Measurements from ENCODE around the gene ABCG1. TPM values are rescaled to one million over a fixed set of nuclear protein-coding genes. Genes with fewer than 3 reads are reported as not detected.

ABCG1 gene
- total and polyA plus RNA-seq, 3 experiments from 2014 or later: 3.7 to 15.7 (median 3.8) TPM

- no peaks in the 10 kb centered on the region for H3K36me3 Mint-ChIP-seq
- no peaks in the 10 kb centered on the region for H3K9me3 ChIP-seq (ENCODE audit: low read length)
- H3K4me3 ChIP-seq (ENCODE audit: low read length): no peak overlapping the region
- peaks cover 0 to 7% (median 3%) of the 10 kb centered on the region in 3 donors for H3K4me1 Mint-ChIP-seq
- no peak overlapping the region for H3K27ac ChIP-seq (ENCODE audit: low read depth, low read length)
- no peak for DNase-seq
- ChIA-PET CTCF (interaction anchor here (1.8 kb wide), 1 partner anchor 141 kb away, joined by 7 read pairs; no protein-coding TSS in a partner anchor), POLR2A (no interaction called here)
- no peaks in the 10 kb centered on the region for H3K36me3 ChIP-seq (ENCODE audit: insufficient read depth, low read length)
- no peaks in the 10 kb centered on the region for H3K9me3 Mint-ChIP-seq
- H3K27me3 ChIP-seq (ENCODE audit: insufficient read depth, low read length, poor library complexity, severe bottlenecking): no peaks in the 10 kb centered on the region
- H3K4me3 Mint-ChIP-seq: no peak overlapping the region
- peaks cover 11 to 22% of the 10 kb centered on the region in 2 donors for H3K27me3 Mint-ChIP-seq
- peaks cover 5% of the 10 kb centered on the region for H3K4me1 ChIP-seq (ENCODE audit: insufficient read depth, low read length)
- no peak overlapping the region for H3K27ac Mint-ChIP-seq
These were observed 89.4 kb downstream of the ABCG1 start for GRCh38 chr21:42308161-42308913.

GRCh38 chr21:42308914-42309752 lies 90.2 kb downstream of the ABCG1 start:
- no peaks in the 10 kb centered on the region for H3K27me3 ChIP-seq (ENCODE audit: insufficient read depth, low read length, poor library complexity, severe bottlenecking)
- Mint-ChIP-seq H3K4me3 (no peak overlapping the region), H3K9me3 (no peaks in the 10 kb centered on the region), H3K27me3 (peaks cover 11 to 22% of the 10 kb centered on the region in 2 donors), H3K36me3 (no peaks in the 10 kb centered on the region), H3K4me1 (peaks cover 0 to 7% (median 3%) of the 10 kb centered on the region in 3 donors), H3K27ac (peak overlapping the region in 1 of 8 donors; percentile 54)
- no peak overlapping the region for H3K4me3 ChIP-seq (ENCODE audit: low read length)
- H3K9me3 ChIP-seq (ENCODE audit: low read length): no peaks in the 10 kb centered on the region
- H3K4me1 ChIP-seq (ENCODE audit: insufficient read depth, low read length): peaks cover 5% of the 10 kb centered on the region
- ChIA-PET POLR2A (no interaction called here), CTCF (interaction anchor here (1.0 to 1.8 kb wide), 5 partner anchors 95 to 508 kb away, joined by 3 to 7 read pairs (median 4); partner anchors contain the start of gene UBASH3A)
- H3K36me3 ChIP-seq (ENCODE audit: insufficient read depth, low read length): no peaks in the 10 kb centered on the region
- no peak overlapping the region for H3K27ac ChIP-seq (ENCODE audit: low read depth, low read length)
- DNase-seq: no peak

DNA sequence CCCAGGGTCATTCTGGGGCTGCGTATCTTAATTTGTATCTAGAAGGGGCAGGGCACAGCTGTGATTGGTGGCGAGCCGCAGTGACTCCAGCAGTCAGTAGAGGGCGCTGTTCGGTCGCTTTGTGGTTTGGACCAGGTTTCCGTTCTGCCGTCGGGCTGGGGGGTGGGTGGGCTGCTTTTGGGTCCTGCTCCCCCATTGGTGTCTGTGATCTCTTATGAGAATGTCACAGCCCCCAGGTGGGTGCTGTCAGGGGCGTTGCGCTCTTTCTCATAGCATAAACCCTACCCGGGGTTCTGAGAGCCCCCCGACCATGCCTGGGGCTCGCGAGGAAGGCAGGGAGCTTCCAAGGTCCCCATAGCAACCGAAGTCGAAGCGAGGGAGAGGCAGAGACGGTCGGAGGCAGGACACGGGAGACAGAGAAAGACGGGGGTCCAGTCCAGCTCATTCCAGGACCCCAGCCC lies 90.8 kb downstream of the ABCG1 start:
- peaks cover 5% of the 10 kb centered on the region for H3K4me1 ChIP-seq (ENCODE audit: insufficient read depth, low read length)
- no peaks in the 10 kb centered on the region for H3K9me3 Mint-ChIP-seq
- ChIA-PET CTCF (interaction anchor here (1.0 to 1.8 kb wide), 6 partner anchors 8 to 508 kb away, joined by 3 to 7 read pairs (median 4); partner anchors contain the start of gene UBASH3A), POLR2A (no interaction called here)
- H3K4me3 ChIP-seq (ENCODE audit: low read length): no peak overlapping the region
- H3K4me3 Mint-ChIP-seq: no peak overlapping the region
- no peaks in the 10 kb centered on the region for H3K9me3 ChIP-seq (ENCODE audit: low read length)
- no peak overlapping the region for H3K27ac ChIP-seq (ENCODE audit: low read depth, low read length)
- peaks cover 0 to 7% (median 3%) of the 10 kb centered on the region in 3 donors for H3K4me1 Mint-ChIP-seq
- no peaks in the 10 kb centered on the region for H3K36me3 Mint-ChIP-seq
- H3K27me3 ChIP-seq (ENCODE audit: insufficient read depth, low read length, poor library complexity, severe bottlenecking): no peaks in the 10 kb centered on the region
- H3K27me3 Mint-ChIP-seq: peaks cover 11 to 22% of the 10 kb centered on the region in 2 donors
- no peaks in the 10 kb centered on the region for H3K36me3 ChIP-seq (ENCODE audit: insufficient read depth, low read length)
- peak; percentile 45 to 77 (median 55) for DNase-seq
- H3K27ac Mint-ChIP-seq: peak overlapping the region in 1 of 8 donors; percentile 54

GRCh38 chr21:42310411-42311001 lies 91.6 kb downstream of the ABCG1 start:
- CTCF ChIA-PET: interaction anchor here (0.9 to 1.8 kb wide), 8 partner anchors 8 to 507 kb away, joined by 3 to 7 read pairs (median 4); partner anchors contain the start of gene UBASH3A
- peak overlapping the region in 1 of 8 donors; percentile 32 for H3K27ac Mint-ChIP-seq

GRCh38 chr21:42311160-42311559 lies 92.2 kb downstream of the ABCG1 start:
- H3K4me3 Mint-ChIP-seq: no peak overlapping the region
- POLR2A ChIA-PET: no interaction called here
- CTCF ChIA-PET: interaction anchor here (0.9 to 1.4 kb wide), 5 partner anchors 7 to 139 kb away, joined by 3 to 5 read pairs (median 3); no protein-coding TSS in a partner anchor
- peaks cover 11 to 19% of the 10 kb centered on the region in 2 donors for H3K27me3 Mint-ChIP-seq
- no peaks in the 10 kb centered on the region for H3K36me3 Mint-ChIP-seq
- no peaks in the 10 kb centered on the region for H3K9me3 Mint-ChIP-seq
- DNase-seq: no peak
- Histone ChIP-seq H3K4me1 (ENCODE audit: insufficient read depth, low read length) (peaks cover 5% of the 10 kb centered on the region), H3K36me3 (ENCODE audit: insufficient read depth, low read length) (no peaks in the 10 kb centered on the region), H3K27ac (ENCODE audit: low read depth, low read length) (no peak overlapping the region), H3K4me3 (ENCODE audit: low read length) (no peak overlapping the region), H3K27me3 (ENCODE audit: insufficient read depth, low read length, poor library complexity, severe bottlenecking) (no peaks in the 10 kb centered on the region), H3K9me3 (ENCODE audit: low read length) (no peaks in the 10 kb centered on the region)
- no peak overlapping the region for H3K27ac Mint-ChIP-seq
- H3K4me1 Mint-ChIP-seq: peaks cover 0 to 7% (median 3%) of the 10 kb centered on the region in 3 donors

More at GRCh38 chr21:42310411-42311001, 91.6 kb downstream of the ABCG1 start:
- H3K36me3 Mint-ChIP-seq: no peaks in the 10 kb centered on the region
- no peaks in the 10 kb centered on the region for H3K9me3 Mint-ChIP-seq
- Histone ChIP-seq H3K4me3 (ENCODE audit: low read length) (no peak overlapping the region), H3K4me1 (ENCODE audit: insufficient read depth, low read length) (peaks cover 5% of the 10 kb centered on the region), H3K27ac (ENCODE audit: low read depth, low read length) (no peak overlapping the region), H3K9me3 (ENCODE audit: low read length) (no peaks in the 10 kb centered on the region), H3K27me3 (ENCODE audit: insufficient read depth, low read length, poor library complexity, severe bottlenecking) (no peaks in the 10 kb centered on the region), H3K36me3 (ENCODE audit: insufficient read depth, low read length) (no peaks in the 10 kb centered on the region)
- peaks cover 0 to 7% (median 3%) of the 10 kb centered on the region in 3 donors for H3K4me1 Mint-ChIP-seq
- POLR2A ChIA-PET: no interaction called here
- DNase-seq: no peak
- H3K4me3 Mint-ChIP-seq: no peak overlapping the region
- H3K27me3 Mint-ChIP-seq: peaks cover 11 to 21% of the 10 kb centered on the region in 2 donors

DNA sequence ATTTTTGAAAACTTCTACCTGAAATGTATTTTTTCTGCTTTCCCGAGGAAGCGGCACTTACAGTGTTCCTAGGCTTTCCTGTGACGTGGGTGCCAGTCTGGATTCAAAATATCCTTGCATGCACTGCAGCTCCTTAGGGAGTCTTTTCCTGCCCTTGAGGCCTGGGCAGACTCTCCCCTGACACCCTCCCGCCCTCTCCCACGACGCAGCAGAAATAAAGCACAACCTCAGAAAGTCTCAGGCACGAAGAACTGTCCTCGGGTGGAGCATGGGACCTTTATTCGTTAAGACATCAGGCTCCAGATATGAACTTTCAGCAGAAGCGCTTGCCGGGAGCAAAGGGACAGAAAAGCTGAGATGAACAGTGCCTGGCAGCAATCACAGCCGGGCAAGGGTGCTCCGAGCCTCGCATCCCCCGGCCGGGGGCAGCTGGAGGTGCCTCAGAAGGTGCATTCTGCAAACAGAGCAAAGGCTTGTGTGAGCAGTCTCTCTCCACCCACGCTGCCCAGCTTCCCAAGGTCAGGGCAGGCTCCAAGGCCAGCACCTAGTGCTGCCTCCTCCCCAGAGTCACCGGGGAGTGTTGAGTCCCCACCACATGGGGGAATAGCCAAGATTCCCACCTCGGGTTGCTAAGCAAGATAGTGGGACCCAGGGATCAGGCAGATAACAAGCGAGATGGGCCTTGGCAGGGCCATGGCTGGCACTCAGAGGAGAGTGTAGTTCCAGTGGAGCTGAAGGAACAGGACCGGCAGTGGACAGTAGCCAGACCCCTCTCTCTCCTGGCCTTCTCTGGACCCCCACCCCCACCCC lies 93.1 kb downstream of the ABCG1 start:
- Mint-ChIP-seq H3K4me1 (peaks cover 0 to 7% (median 3%) of the 10 kb centered on the region in 3 donors), H3K27me3 (peaks cover 7 to 12% of the 10 kb centered on the region in 2 donors), H3K36me3 (no peaks in the 10 kb centered on the region), H3K4me3 (no peak overlapping the region), H3K27ac (no peak overlapping the region), H3K9me3 (no peaks in the 10 kb centered on the region)
- Histone ChIP-seq H3K4me1 (ENCODE audit: insufficient read depth, low read length) (peaks cover 5% of the 10 kb centered on the region), H3K9me3 (ENCODE audit: low read length) (no peaks in the 10 kb centered on the region), H3K27me3 (ENCODE audit: insufficient read depth, low read length, poor library complexity, severe bottlenecking) (no peaks in the 10 kb centered on the region), H3K27ac (ENCODE audit: low read depth, low read length) (no peak overlapping the region), H3K36me3 (ENCODE audit: insufficient read depth, low read length) (no peaks in the 10 kb centered on the region), H3K4me3 (ENCODE audit: low read length) (no peak overlapping the region)
- no peak for DNase-seq
- CTCF ChIA-PET: interaction anchor here (1.2 to 1.4 kb wide), 2 partner anchors 55 to 139 kb away, joined by 3 read pairs; no protein-coding TSS in a partner anchor
- POLR2A ChIA-PET: no interaction called here

- no peaks in the 10 kb centered on the region for H3K9me3 Mint-ChIP-seq
- H3K27ac ChIP-seq (ENCODE audit: low read depth, low read length): no peak overlapping the region
- no peak overlapping the region for H3K4me3 ChIP-seq (ENCODE audit: low read length)
- H3K9me3 ChIP-seq (ENCODE audit: low read length): no peaks in the 10 kb centered on the region
- peaks cover 3 to 6% of the 10 kb centered on the region in 2 donors for H3K27me3 Mint-ChIP-seq
- no peaks in the 10 kb centered on the region for H3K36me3 ChIP-seq (ENCODE audit: insufficient read depth, low read length)
- DNase-seq: no peak
- H3K27ac Mint-ChIP-seq: no peak overlapping the region
- no peaks in the 10 kb centered on the region for H3K27me3 ChIP-seq (ENCODE audit: insufficient read depth, low read length, poor library complexity, severe bottlenecking)
- no peak overlapping the region for H3K4me3 Mint-ChIP-seq
- peaks cover 0 to 7% (median 3%) of the 10 kb centered on the region in 3 donors for H3K4me1 Mint-ChIP-seq
- peaks cover 5% of the 10 kb centered on the region for H3K4me1 ChIP-seq (ENCODE audit: insufficient read depth, low read length)
- ChIA-PET CTCF (no interaction called here), POLR2A (no interaction called here)
- H3K36me3 Mint-ChIP-seq: no peaks in the 10 kb centered on the region
These were observed 93.7 kb downstream of the ABCG1 start for GRCh38 chr21:42312626-42313104.
